ENCODE results near the gene C20orf173.

DNA sequence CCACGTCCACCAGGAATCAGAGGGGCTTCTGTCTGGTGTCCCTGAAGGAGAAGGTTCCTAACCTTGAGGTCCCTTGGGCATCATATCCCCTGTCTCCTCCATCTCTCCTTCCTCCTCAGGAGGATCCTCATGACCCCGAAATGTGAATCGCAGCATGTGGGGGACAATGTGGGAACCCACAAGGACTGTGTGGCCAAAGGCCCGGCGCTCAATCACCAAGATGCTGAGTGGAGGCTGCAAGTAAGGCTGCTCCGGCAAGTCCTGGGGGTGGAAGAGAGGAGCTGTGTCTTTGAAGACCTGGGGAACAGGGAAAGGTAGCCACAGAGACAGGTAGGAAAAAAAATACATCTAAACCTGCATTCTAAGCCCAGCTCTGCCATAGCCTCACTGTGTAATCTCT, 49.7 kb upstream of the C20orf173 start:
- TF ChIP-seq, protein P1, sequence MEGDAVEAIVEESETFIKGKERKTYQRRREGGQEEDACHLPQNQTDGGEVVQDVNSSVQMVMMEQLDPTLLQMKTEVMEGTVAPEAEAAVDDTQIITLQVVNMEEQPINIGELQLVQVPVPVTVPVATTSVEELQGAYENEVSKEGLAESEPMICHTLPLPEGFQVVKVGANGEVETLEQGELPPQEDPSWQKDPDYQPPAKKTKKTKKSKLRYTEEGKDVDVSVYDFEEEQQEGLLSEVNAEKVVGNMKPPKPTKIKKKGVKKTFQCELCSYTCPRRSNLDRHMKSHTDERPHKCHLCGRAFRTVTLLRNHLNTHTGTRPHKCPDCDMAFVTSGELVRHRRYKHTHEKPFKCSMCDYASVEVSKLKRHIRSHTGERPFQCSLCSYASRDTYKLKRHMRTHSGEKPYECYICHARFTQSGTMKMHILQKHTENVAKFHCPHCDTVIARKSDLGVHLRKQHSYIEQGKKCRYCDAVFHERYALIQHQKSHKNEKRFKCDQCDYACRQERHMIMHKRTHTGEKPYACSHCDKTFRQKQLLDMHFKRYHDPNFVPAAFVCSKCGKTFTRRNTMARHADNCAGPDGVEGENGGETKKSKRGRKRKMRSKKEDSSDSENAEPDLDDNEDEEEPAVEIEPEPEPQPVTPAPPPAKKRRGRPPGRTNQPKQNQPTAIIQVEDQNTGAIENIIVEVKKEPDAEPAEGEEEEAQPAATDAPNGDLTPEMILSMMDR (IDR thresholded peaks at IDR 0.05): no peak
- TF ChIP-seq FOXP1 (CRISPR knock-in tag; IDR thresholded peaks at IDR 0.05; ENCODE audit: borderline replicate concordance): no peak
